HG03442 (cell line): Measurements from ENCODE around the gene ASF1B.

Source experiments
- ATAC-seq: cut with Tn5 transposase; IDR thresholded peaks from one replicate; pipeline ENCODE4 v1.9.1; 2021; ENCODE audit warnings: mild to moderate bottlenecking, moderate library complexity; ENCODE audit not compliant: unreplicated experiment

The ASF1B gene

GRCh38 chr19:14138576-14139265, 2.3 kb upstream of the ASF1B start:
- no peak for ATAC-seq

GRCh38 chr19:14135985-14136508, 342 bp downstream of the ASF1B start:
- no peak for ATAC-seq

- ATAC-seq: no peak
These were observed 1.0 kb downstream of the ASF1B start for GRCh38 chr19:14135355-14135754.

GRCh38 chr19:14127929-14128509, 8.4 kb downstream of the ASF1B start:
- ATAC-seq: no peak

GRCh38 chr19:14127176-14127575, 9.2 kb downstream of the ASF1B start:
- no peak for ATAC-seq

- no peak for ATAC-seq
These were observed 13.5 kb downstream of the ASF1B start for GRCh38 chr19:14122924-14123323.

GRCh38 chr19:14120497-14120780, 15.9 kb downstream of the ASF1B start:
- no peak for ATAC-seq

GRCh38 chr19:14119644-14120496, 16.5 kb downstream of the ASF1B start:
- no peak for ATAC-seq

- ATAC-seq: no peak
These were observed 17.2 kb downstream of the ASF1B start for GRCh38 chr19:14119146-14119545.

GRCh38 chr19:14118165-14119051, 18.0 kb downstream of the ASF1B start:
- peak; percentile 26 for ATAC-seq

GRCh38 chr19:14117668-14118164, 18.7 kb downstream of the ASF1B start, which contains the start of gene PRKACA:
Gene PRKACA, minus strand, starts transcription at chr19:14117762. Its CDS starts 215 bp downstream, at chr19:14117547.
- ATAC-seq: peak; percentile 81

GRCh38 chr19:14116918-14117578, 19.3 kb downstream of the ASF1B start:
- no peak for ATAC-seq

- ATAC-seq: no peak
These were observed 19.9 kb downstream of the ASF1B start for GRCh38 chr19:14116525-14116917.

GRCh38 chr19:14115756-14116155, 20.6 kb downstream of the ASF1B start:
- ATAC-seq: no peak

- ATAC-seq: no peak
These were observed 21.5 kb downstream of the ASF1B start for GRCh38 chr19:14114854-14115253.

GRCh38 chr19:14114439-14114838, 21.9 kb downstream of the ASF1B start:
- ATAC-seq: no peak

- no peak for ATAC-seq
These were observed 22.5 kb downstream of the ASF1B start for GRCh38 chr19:14113762-14114414.

- ATAC-seq: no peak
These were observed 23.5 kb downstream of the ASF1B start for GRCh38 chr19:14112809-14113385.
